Measurements from ENCODE around the gene SIVA1. TPM values are rescaled to one million over a fixed set of nuclear protein-coding genes. Genes with fewer than 3 reads are reported as not detected.

Gene SIVA1
- total RNA-seq, 5 donors from 2014 or later (not counting 1 experiment from before 2014, with no cell fraction given), result 62.3 to 93.5 (median 79.5) TPM

GRCh38 chr14:104776481-104776880 lies 23.5 kb downstream of the SIVA1 start:
- no peaks in the 10 kb centered on the region for H3K4me1 Mint-ChIP-seq
- H3K4me3 Mint-ChIP-seq, result no peak overlapping the region
- DNase-seq (no peak), ATAC-seq (replicated peaks in 1 of 4) (no peak)
- H3K36me3 ChIP-seq (ENCODE audit: control insufficient read depth in 2 of 2, extremely low read depth in 1 of 2, insufficient read depth in 1 of 2, low read length in 1 of 2), result peaks cover 25 to 29% of the 10 kb centered on the region in 2 donors
- peaks cover 9% of the 10 kb centered on the region for H3K36me3 Mint-ChIP-seq
- H3K27ac Mint-ChIP-seq, result no peak overlapping the region
- CTCF ChIA-PET, result no interaction called here
- H3K4me1 ChIP-seq (ENCODE audit: control insufficient read depth in 1 of 2, extremely low read depth in 1 of 2, insufficient read depth in 2 of 2, low read length in 2 of 2), result no peaks in the 10 kb centered on the region
- no peaks in the 10 kb centered on the region for H3K9me3 ChIP-seq
- whole genome bisulfite sequencing (ENCODE audit: insufficient coverage), result over 99% methylated on average over 15 of the region's 15 CpGs
- H3K27ac ChIP-seq (ENCODE audit: low read length), result no peak overlapping the region
- H3K4me3 ChIP-seq (ENCODE audit: control insufficient read depth in 1 of 2, extremely low read depth in 1 of 2, low read length in 1 of 2), result no peak overlapping the region
- H3K9me3 Mint-ChIP-seq, result no peaks in the 10 kb centered on the region
- no peaks in the 10 kb centered on the region for H3K27me3 Mint-ChIP-seq
- POLR2A ChIA-PET, result no interaction called here
- no peaks in the 10 kb centered on the region for H3K27me3 ChIP-seq (replicated peaks in 1 of 2; ENCODE audit: control insufficient read depth in 2 of 2, extremely low read depth in 1 of 2, insufficient read depth in 2 of 2, low read length in 1 of 2)

- WGBS (ENCODE audit: insufficient coverage), result 89% methylated on average over 10 of the region's 16 CpGs
- peaks cover 2% of the 10 kb centered on the region for H3K36me3 Mint-ChIP-seq
- H3K4me1 ChIP-seq (ENCODE audit: control insufficient read depth in 1 of 2, extremely low read depth in 1 of 2, insufficient read depth in 2 of 2, low read length in 2 of 2), result no peaks in the 10 kb centered on the region
- no peak for ATAC-seq (replicated peaks in 1 of 4)
- no peaks in the 10 kb centered on the region for H3K4me1 Mint-ChIP-seq
- no peak overlapping the region for H3K4me3 Mint-ChIP-seq
- H3K27ac ChIP-seq (ENCODE audit: low read length), result no peak overlapping the region
- no peak for DNase-seq
- ChIA-PET POLR2A (no interaction called here), CTCF (no interaction called here)
- H3K27me3 ChIP-seq (replicated peaks in 1 of 2; ENCODE audit: control insufficient read depth in 2 of 2, extremely low read depth in 1 of 2, insufficient read depth in 2 of 2, low read length in 1 of 2), result no peaks in the 10 kb centered on the region
- H3K4me3 ChIP-seq (ENCODE audit: control insufficient read depth in 1 of 2, extremely low read depth in 1 of 2, low read length in 1 of 2), result no peak overlapping the region
- H3K27ac Mint-ChIP-seq, result no peak overlapping the region
- H3K9me3 ChIP-seq, result no peaks in the 10 kb centered on the region
- no peaks in the 10 kb centered on the region for H3K9me3 Mint-ChIP-seq
- H3K36me3 ChIP-seq (ENCODE audit: control insufficient read depth in 2 of 2, extremely low read depth in 1 of 2, insufficient read depth in 1 of 2, low read length in 1 of 2), result peaks cover 22 to 28% of the 10 kb centered on the region in 2 donors
- no peaks in the 10 kb centered on the region for H3K27me3 Mint-ChIP-seq
These were observed 24.2 kb downstream of the SIVA1 start for GRCh38 chr14:104776961-104777807.

GRCh38 chr14:104777808-104778249 lies 24.9 kb downstream of the SIVA1 start:
- Histone ChIP-seq H3K36me3 (ENCODE audit: control insufficient read depth in 2 of 2, extremely low read depth in 1 of 2, insufficient read depth in 1 of 2, low read length in 1 of 2) (peaks cover 17 to 25% of the 10 kb centered on the region in 2 donors), H3K27ac (ENCODE audit: low read length) (no peak overlapping the region), H3K27me3 (replicated peaks in 1 of 2; ENCODE audit: control insufficient read depth in 2 of 2, extremely low read depth in 1 of 2, insufficient read depth in 2 of 2, low read length in 1 of 2) (no peaks in the 10 kb centered on the region), H3K9me3 (no peaks in the 10 kb centered on the region), H3K4me1 (ENCODE audit: control insufficient read depth in 1 of 2, extremely low read depth in 1 of 2, insufficient read depth in 2 of 2, low read length in 2 of 2) (peaks cover 0 to 3% of the 10 kb centered on the region in 2 experiments), H3K4me3 (ENCODE audit: control insufficient read depth in 1 of 2, extremely low read depth in 1 of 2, low read length in 1 of 2) (no peak overlapping the region)
- Mint-ChIP-seq H3K36me3 (no peaks in the 10 kb centered on the region), H3K4me1 (no peaks in the 10 kb centered on the region), H3K9me3 (no peaks in the 10 kb centered on the region), H3K4me3 (no peak overlapping the region), H3K27me3 (no peaks in the 10 kb centered on the region), H3K27ac (no peak overlapping the region)
- DNase-seq (no peak), ATAC-seq (replicated peaks in 1 of 4) (no peak)
- WGBS (ENCODE audit: insufficient coverage), result 98% methylated on average over 11 of the region's 15 CpGs
- POLR2A ChIA-PET, result no interaction called here
- CTCF ChIA-PET, result no interaction called here

- CTCF ChIA-PET, result no interaction called here
- H3K4me3 Mint-ChIP-seq, result no peak overlapping the region
- 95% methylated on average over 13 of the region's 15 CpGs for WGBS (ENCODE audit: insufficient coverage)
These were observed 25.9 kb downstream of the SIVA1 start for GRCh38 chr14:104778694-104779331.

GRCh38 chr14:104779776-104780512 lies 27.0 kb downstream of the SIVA1 start:
- H3K9me3 Mint-ChIP-seq, result no peaks in the 10 kb centered on the region
- H3K9me3 ChIP-seq, result no peaks in the 10 kb centered on the region
- ATAC-seq (replicated peaks in 1 of 4), result no peak
- H3K27ac Mint-ChIP-seq, result no peak overlapping the region
- no peak for DNase-seq
- H3K27me3 ChIP-seq (replicated peaks in 1 of 2; ENCODE audit: control insufficient read depth in 2 of 2, extremely low read depth in 1 of 2, insufficient read depth in 2 of 2, low read length in 1 of 2), result no peaks in the 10 kb centered on the region
- WGBS (ENCODE audit: insufficient coverage), result 94% methylated on average over 28 of the region's 32 CpGs
- H3K4me3 Mint-ChIP-seq, result no peak overlapping the region
- peaks cover 0 to 15% of the 10 kb centered on the region in 2 experiments for H3K4me1 ChIP-seq (ENCODE audit: control insufficient read depth in 1 of 2, extremely low read depth in 1 of 2, insufficient read depth in 2 of 2, low read length in 2 of 2)
- ChIA-PET POLR2A (no interaction called here), CTCF (interaction anchor here in 1 of 2 donors (1.0 kb wide), 1 partner anchor 9 kb away, joined by 3 read pairs; no protein-coding TSS in a partner anchor)
- peaks cover 16 to 18% of the 10 kb centered on the region in 2 donors for H3K36me3 ChIP-seq (ENCODE audit: control insufficient read depth in 2 of 2, extremely low read depth in 1 of 2, insufficient read depth in 1 of 2, low read length in 1 of 2)
- H3K27me3 Mint-ChIP-seq, result no peaks in the 10 kb centered on the region
- no peaks in the 10 kb centered on the region for H3K36me3 Mint-ChIP-seq
- no peaks in the 10 kb centered on the region for H3K4me1 Mint-ChIP-seq
- H3K4me3 ChIP-seq (ENCODE audit: control insufficient read depth in 1 of 2, extremely low read depth in 1 of 2, low read length in 1 of 2), result no peak overlapping the region
- H3K27ac ChIP-seq (ENCODE audit: low read length), result no peak overlapping the region

More at GRCh38 chr14:104778694-104779331, 25.9 kb downstream of the SIVA1 start:
- Histone ChIP-seq H3K4me3 (ENCODE audit: control insufficient read depth in 1 of 2, extremely low read depth in 1 of 2, low read length in 1 of 2) (no peak overlapping the region), H3K36me3 (ENCODE audit: control insufficient read depth in 2 of 2, extremely low read depth in 1 of 2, insufficient read depth in 1 of 2, low read length in 1 of 2) (peaks cover 14 to 18% of the 10 kb centered on the region in 2 donors), H3K9me3 (no peaks in the 10 kb centered on the region), H3K27me3 (replicated peaks in 1 of 2; ENCODE audit: control insufficient read depth in 2 of 2, extremely low read depth in 1 of 2, insufficient read depth in 2 of 2, low read length in 1 of 2) (no peaks in the 10 kb centered on the region), H3K27ac (ENCODE audit: low read length) (no peak overlapping the region), H3K4me1 (ENCODE audit: control insufficient read depth in 1 of 2, extremely low read depth in 1 of 2, insufficient read depth in 2 of 2, low read length in 2 of 2) (peaks cover 0 to 6% of the 10 kb centered on the region in 2 experiments)
- POLR2A ChIA-PET, result no interaction called here
- Mint-ChIP-seq H3K27me3 (no peaks in the 10 kb centered on the region), H3K36me3 (no peaks in the 10 kb centered on the region), H3K27ac (no peak overlapping the region), H3K4me1 (no peaks in the 10 kb centered on the region), H3K9me3 (no peaks in the 10 kb centered on the region)
- ATAC-seq (replicated peaks in 1 of 4), result no peak
- no peak for DNase-seq

GRCh38 chr14:104780513-104781030 lies 27.6 kb downstream of the SIVA1 start:
- no peaks in the 10 kb centered on the region for H3K9me3 Mint-ChIP-seq
- DNase-seq (no peak), ATAC-seq (replicated peaks in 1 of 4) (no peak)
- Histone ChIP-seq H3K9me3 (no peaks in the 10 kb centered on the region), H3K4me1 (ENCODE audit: control insufficient read depth in 1 of 2, extremely low read depth in 1 of 2, insufficient read depth in 2 of 2, low read length in 2 of 2) (peaks cover 0 to 15% of the 10 kb centered on the region in 2 experiments), H3K4me3 (ENCODE audit: control insufficient read depth in 1 of 2, extremely low read depth in 1 of 2, low read length in 1 of 2) (no peak overlapping the region), H3K36me3 (ENCODE audit: control insufficient read depth in 2 of 2, extremely low read depth in 1 of 2, insufficient read depth in 1 of 2, low read length in 1 of 2) (peaks cover 14 to 18% of the 10 kb centered on the region in 2 donors), H3K27me3 (replicated peaks in 1 of 2; ENCODE audit: control insufficient read depth in 2 of 2, extremely low read depth in 1 of 2, insufficient read depth in 2 of 2, low read length in 1 of 2) (no peaks in the 10 kb centered on the region), H3K27ac (ENCODE audit: low read length) (no peak overlapping the region)
- WGBS (ENCODE audit: insufficient coverage), result 95% methylated on average over 22 of the region's 24 CpGs
- H3K27ac Mint-ChIP-seq, result no peak overlapping the region
- no peaks in the 10 kb centered on the region for H3K27me3 Mint-ChIP-seq
- peaks cover 0 to 3% (median 0%) of the 10 kb centered on the region in 3 donors for H3K4me1 Mint-ChIP-seq
- POLR2A ChIA-PET, result no interaction called here
- CTCF ChIA-PET, result interaction anchor here in 1 of 2 donors (1.0 kb wide), 1 partner anchor 10 kb away, joined by 3 read pairs; no protein-coding TSS in a partner anchor
- no peak overlapping the region for H3K4me3 Mint-ChIP-seq
- no peaks in the 10 kb centered on the region for H3K36me3 Mint-ChIP-seq
